ENCODE data around the gene MZB1. TPM values are rescaled to one million over a fixed set of nuclear protein-coding genes. Genes with fewer than 3 reads are reported as not detected.

MZB1 gene
- total and polyA plus RNA-seq, 4 donors, result 1.8 to 23.7 (median 1.8) TPM

DNA sequence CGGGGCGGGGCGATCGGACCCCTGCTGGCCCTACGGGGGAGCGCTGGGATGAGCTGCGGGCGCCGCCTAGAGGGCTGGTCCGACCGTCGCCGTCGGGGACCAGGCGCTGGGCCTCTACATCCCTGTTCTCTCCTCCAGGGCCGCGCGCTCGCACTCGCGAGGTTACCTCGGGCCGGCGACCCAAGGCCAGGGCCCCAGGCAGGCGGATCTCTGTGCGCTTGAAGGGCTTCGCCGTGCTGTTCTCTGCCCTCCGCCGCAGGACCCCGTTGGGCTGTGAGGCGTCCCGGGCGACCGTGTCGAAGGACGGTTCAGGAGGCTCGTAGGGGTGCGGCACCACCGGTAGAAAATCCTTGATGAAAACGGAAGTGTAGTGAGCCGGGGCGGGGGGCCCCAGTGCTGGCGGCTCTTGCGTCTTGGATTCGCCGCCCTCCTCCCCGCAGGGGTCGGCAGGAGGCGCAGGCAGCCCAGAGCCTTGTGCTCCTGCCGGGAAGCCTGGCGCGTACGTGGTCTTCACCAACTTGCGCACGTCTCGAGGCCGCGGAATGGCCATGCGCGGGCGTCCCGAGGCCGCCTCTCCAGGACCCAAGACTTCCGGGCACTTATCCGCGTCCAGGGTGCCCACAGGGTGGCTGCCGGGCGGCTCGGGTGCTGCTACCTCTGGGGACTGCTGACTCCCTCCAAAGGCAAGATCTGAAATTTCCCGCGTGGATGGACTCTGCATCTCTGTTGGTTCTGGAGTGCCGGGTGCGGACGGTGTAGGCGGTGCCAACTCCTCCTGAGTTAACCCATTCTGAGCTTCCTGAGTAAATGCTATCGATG is 3.2 kb upstream of the MZB1 start:
- H3K9me3 ChIP-seq (ENCODE audit: control insufficient read depth in 4 of 4, low read length in 3 of 4), result no peaks in the 10 kb centered on the region
- TF ChIP-seq, protein P1, sequence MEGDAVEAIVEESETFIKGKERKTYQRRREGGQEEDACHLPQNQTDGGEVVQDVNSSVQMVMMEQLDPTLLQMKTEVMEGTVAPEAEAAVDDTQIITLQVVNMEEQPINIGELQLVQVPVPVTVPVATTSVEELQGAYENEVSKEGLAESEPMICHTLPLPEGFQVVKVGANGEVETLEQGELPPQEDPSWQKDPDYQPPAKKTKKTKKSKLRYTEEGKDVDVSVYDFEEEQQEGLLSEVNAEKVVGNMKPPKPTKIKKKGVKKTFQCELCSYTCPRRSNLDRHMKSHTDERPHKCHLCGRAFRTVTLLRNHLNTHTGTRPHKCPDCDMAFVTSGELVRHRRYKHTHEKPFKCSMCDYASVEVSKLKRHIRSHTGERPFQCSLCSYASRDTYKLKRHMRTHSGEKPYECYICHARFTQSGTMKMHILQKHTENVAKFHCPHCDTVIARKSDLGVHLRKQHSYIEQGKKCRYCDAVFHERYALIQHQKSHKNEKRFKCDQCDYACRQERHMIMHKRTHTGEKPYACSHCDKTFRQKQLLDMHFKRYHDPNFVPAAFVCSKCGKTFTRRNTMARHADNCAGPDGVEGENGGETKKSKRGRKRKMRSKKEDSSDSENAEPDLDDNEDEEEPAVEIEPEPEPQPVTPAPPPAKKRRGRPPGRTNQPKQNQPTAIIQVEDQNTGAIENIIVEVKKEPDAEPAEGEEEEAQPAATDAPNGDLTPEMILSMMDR (IDR thresholded peaks at IDR 0.05; ENCODE audit: low read depth, low read length, missing input control), result peak; percentile 48
- TF ChIP-seq EGR1 (IDR thresholded peaks at IDR 0.05; ENCODE audit: low read depth in 2 of 2) (no peak), RXRA (IDR thresholded peaks at IDR 0.05) (no peak), RAD21 (IDR thresholded peaks at IDR 0.05) (peak; percentile 44 to 58)
- WGBS, result 6% methylated on average over 77 of the region's 77 CpGs
- peak overlapping the region in 2 of 3 donors; percentile 53 to 59 for H3K4me3 ChIP-seq (ENCODE audit: low read depth in 1 of 3, low read length in 3 of 3)
- H3K27ac ChIP-seq (ENCODE audit: low read depth in 1 of 2, low read length in 2 of 2), result no peak overlapping the region
- H3K27me3 ChIP-seq (ENCODE audit: control insufficient read depth in 4 of 4, insufficient read depth in 4 of 4, low read length in 3 of 4), result peaks cover 0 to 3% (median 0%) of the 10 kb centered on the region in 4 donors
- H3K9ac ChIP-seq (ENCODE audit: low read depth in 1 of 2, low read length in 2 of 2), result no peak overlapping the region
- peaks cover 9 to 19% (median 17%) of the 10 kb centered on the region in 4 donors for H3K4me1 ChIP-seq (ENCODE audit: control insufficient read depth in 4 of 4, insufficient read depth in 4 of 4, low read length in 3 of 4)
- peaks cover 0 to 1% (median 0%) of the 10 kb centered on the region in 4 donors for H3K36me3 ChIP-seq (ENCODE audit: control insufficient read depth in 4 of 4, insufficient read depth in 3 of 4, low read depth in 1 of 4, low read length in 3 of 4)
- peak; percentile 55 for DNase-seq (ENCODE audit: low spot score)

DNA sequence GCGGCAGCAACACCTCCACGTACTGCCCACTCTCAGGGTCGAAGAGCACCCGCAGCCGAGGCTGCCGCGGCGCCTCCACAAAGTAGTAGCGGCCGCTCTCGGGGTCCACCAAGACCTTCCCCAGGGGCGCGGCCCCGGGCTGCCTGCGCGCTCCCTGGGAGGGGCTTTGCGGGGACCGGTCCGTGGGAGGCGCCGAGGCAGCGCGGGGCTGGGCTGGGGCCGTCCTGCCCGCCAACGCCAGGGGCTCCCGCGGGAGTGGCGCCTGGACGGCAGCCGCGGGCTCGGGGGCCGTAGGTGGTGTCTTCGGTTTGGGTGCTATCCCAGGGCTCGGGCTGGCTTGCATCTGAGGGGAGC is 2.6 kb upstream of the MZB1 start:
- Histone ChIP-seq H3K9ac (ENCODE audit: low read depth in 1 of 2, low read length in 2 of 2) (no peak overlapping the region), H3K9me3 (ENCODE audit: control insufficient read depth in 4 of 4, low read length in 3 of 4) (no peaks in the 10 kb centered on the region), H3K27me3 (ENCODE audit: control insufficient read depth in 4 of 4, insufficient read depth in 4 of 4, low read length in 3 of 4) (peaks cover 0 to 3% (median 0%) of the 10 kb centered on the region in 4 donors), H3K4me3 (ENCODE audit: low read depth in 1 of 3, low read length in 3 of 3) (peak overlapping the region in 1 of 3 donors; percentile 13), H3K4me1 (ENCODE audit: control insufficient read depth in 4 of 4, insufficient read depth in 4 of 4, low read length in 3 of 4) (peaks cover 9 to 19% (median 17%) of the 10 kb centered on the region in 4 donors), H3K36me3 (ENCODE audit: control insufficient read depth in 4 of 4, insufficient read depth in 3 of 4, low read depth in 1 of 4, low read length in 3 of 4) (peaks cover 0 to 1% (median 0%) of the 10 kb centered on the region in 4 donors), H3K27ac (ENCODE audit: low read depth in 1 of 2, low read length in 2 of 2) (no peak overlapping the region)
- TF ChIP-seq SP1 (IDR thresholded peaks at IDR 0.05) (no peak), GABPA (IDR thresholded peaks at IDR 0.05 in 1 of 2, conservative IDR thresholded peaks at IDR 0.05 in 1 of 2) (no peak), EGR1 (IDR thresholded peaks at IDR 0.05; ENCODE audit: low read depth in 2 of 2) (no peak), JUND (IDR thresholded peaks at IDR 0.05) (no peak), FOXA1 (IDR thresholded peaks at IDR 0.05) (no peak), HNF4A (conservative IDR thresholded peaks at IDR 0.05) (no peak), RAD21 (IDR thresholded peaks at IDR 0.05) (no peak), YY1 (IDR thresholded peaks at IDR 0.05) (no peak)
- TF ChIP-seq, protein P2, sequence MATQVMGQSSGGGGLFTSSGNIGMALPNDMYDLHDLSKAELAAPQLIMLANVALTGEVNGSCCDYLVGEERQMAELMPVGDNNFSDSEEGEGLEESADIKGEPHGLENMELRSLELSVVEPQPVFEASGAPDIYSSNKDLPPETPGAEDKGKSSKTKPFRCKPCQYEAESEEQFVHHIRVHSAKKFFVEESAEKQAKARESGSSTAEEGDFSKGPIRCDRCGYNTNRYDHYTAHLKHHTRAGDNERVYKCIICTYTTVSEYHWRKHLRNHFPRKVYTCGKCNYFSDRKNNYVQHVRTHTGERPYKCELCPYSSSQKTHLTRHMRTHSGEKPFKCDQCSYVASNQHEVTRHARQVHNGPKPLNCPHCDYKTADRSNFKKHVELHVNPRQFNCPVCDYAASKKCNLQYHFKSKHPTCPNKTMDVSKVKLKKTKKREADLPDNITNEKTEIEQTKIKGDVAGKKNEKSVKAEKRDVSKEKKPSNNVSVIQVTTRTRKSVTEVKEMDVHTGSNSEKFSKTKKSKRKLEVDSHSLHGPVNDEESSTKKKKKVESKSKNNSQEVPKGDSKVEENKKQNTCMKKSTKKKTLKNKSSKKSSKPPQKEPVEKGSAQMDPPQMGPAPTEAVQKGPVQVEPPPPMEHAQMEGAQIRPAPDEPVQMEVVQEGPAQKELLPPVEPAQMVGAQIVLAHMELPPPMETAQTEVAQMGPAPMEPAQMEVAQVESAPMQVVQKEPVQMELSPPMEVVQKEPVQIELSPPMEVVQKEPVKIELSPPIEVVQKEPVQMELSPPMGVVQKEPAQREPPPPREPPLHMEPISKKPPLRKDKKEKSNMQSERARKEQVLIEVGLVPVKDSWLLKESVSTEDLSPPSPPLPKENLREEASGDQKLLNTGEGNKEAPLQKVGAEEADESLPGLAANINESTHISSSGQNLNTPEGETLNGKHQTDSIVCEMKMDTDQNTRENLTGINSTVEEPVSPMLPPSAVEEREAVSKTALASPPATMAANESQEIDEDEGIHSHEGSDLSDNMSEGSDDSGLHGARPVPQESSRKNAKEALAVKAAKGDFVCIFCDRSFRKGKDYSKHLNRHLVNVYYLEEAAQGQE (IDR thresholded peaks at IDR 0.05), result no peak
- TF ChIP-seq, protein P3, sequence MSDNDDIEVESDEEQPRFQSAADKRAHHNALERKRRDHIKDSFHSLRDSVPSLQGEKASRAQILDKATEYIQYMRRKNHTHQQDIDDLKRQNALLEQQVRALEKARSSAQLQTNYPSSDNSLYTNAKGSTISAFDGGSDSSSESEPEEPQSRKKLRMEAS (IDR thresholded peaks at IDR 0.05), result no peak
- TF ChIP-seq, protein P1 (IDR thresholded peaks at IDR 0.05; ENCODE audit: low read depth, low read length, missing input control), result no peak
- WGBS, result 23% methylated on average over 36 of the region's 36 CpGs
- DNase-seq (ENCODE audit: low spot score), result no peak
